Measurements from ENCODE around the gene GRAPL.
"Not testable (repeated sequence)": the region's sequence is repeated elsewhere in the genome, so short reads cannot be mapped to it uniquely, and the experiment has no call there.

- not testable (repeated sequence) for TF ChIP-seq SP1 (IDR thresholded peaks at IDR 0.05); SP1 (CRISPR knock-in tag; IDR thresholded peaks at IDR 0.05); SMARCC2 (IDR thresholded peaks at IDR 0.05); TAF15 (IDR thresholded peaks at IDR 0.05; ENCODE audit: low read depth, low read length, poor library complexity, severe bottlenecking); ZSCAN22 (CRISPR knock-in tag; IDR thresholded peaks at IDR 0.05); ZNF441 (CRISPR knock-in tag; IDR thresholded peaks at IDR 0.05; ENCODE audit: borderline replicate concordance); JDP2 (CRISPR knock-in tag; IDR thresholded peaks at IDR 0.05; ENCODE audit: borderline replicate concordance); TCF7L2 (IDR thresholded peaks at IDR 0.05; ENCODE audit: low read depth, low read length); POLR2AphosphoS5 (IDR thresholded peaks at IDR 0.05; ENCODE audit: low read depth, low read length); PHF8 (CRISPR knock-in tag; IDR thresholded peaks at IDR 0.05); BHLHE40 (IDR thresholded peaks at IDR 0.05; ENCODE audit: low read length); CTCF (CRISPR knock-in tag; IDR thresholded peaks at IDR 0.05); RERE (CRISPR knock-in tag; IDR thresholded peaks at IDR 0.05; ENCODE audit: low read depth)
Measured at GRCh38 chr17:19144373-19144772, 17.0 kb downstream of the GRAPL start.

Measured in HepG2 (cell line).